HEK293 (cell line): ENCODE results near the gene CCDC158.
"Not testable (repeated sequence)": the region's sequence is repeated elsewhere in the genome, so short reads cannot be mapped to it uniquely, and the experiment has no call there.

Experiments
- CTCF ChIP-seq: fragments of 450-650 bp; formaldehyde crosslinking; IDR thresholded peaks from 2 replicates; pipeline ENCODE4 v1.5.1; 2016; ENCODE audit warnings: missing biosample characterization, missing genetic modification characterization
- HOXA7 ChIP-seq: sonication (generic); formaldehyde crosslinking; IDR thresholded peaks from 2 replicates; pipeline ENCODE4 v1.8.1; 2022; ENCODE audit warnings: missing genetic modification reagents, borderline replicate concordance
- REPIN1 ChIP-seq: fragments of 450-650 bp; formaldehyde crosslinking; IDR thresholded peaks from 2 replicates; pipeline ENCODE4 v1.5.1; 2017; ENCODE audit warnings: missing biosample characterization, missing genetic modification characterization, low read depth
- ZBTB1 ChIP-seq: fragments of 450-650 bp; formaldehyde crosslinking; IDR thresholded peaks from 2 replicates; pipeline ENCODE4 v1.5.1; 2016; ENCODE audit warnings: missing biosample characterization, missing genetic modification characterization
- ZNF214 ChIP-seq: fragments of 450-650 bp; formaldehyde crosslinking; IDR thresholded peaks from 2 replicates; pipeline ENCODE4 v1.5.1; 2017; ENCODE audit warnings: missing biosample characterization, mild to moderate bottlenecking, missing genetic modification characterization, borderline replicate concordance
- ZNF362 ChIP-seq: fragments of 450-650 bp; formaldehyde crosslinking; IDR thresholded peaks from 2 replicates; pipeline ENCODE4 v1.5.1; 2016; ENCODE audit warnings: missing biosample characterization, missing genetic modification characterization

- not testable (repeated sequence) for TF ChIP-seq CTCF (tag by site-specific recombination); REPIN1; ZNF214 (tag by site-specific recombination); ZBTB1; ZNF362; HOXA7
These were observed 2.2 kb upstream of the CCDC158 start for GRCh38 chr4:76423159-76423558.
